ENCODE data around the gene CLCN7. TPM values are rescaled to one million over a fixed set of nuclear protein-coding genes. Genes with fewer than 3 reads are reported as not detected.

The CLCN7 gene
- total RNA-seq, 1 experiment from 2014 or later: 64.0 TPM

- Histone ChIP-seq H3K79me2 (ENCODE audit: insufficient read depth, low read length) (no peaks in the 10 kb centered on the region), H2AFZ (ENCODE audit: low read depth, low read length, poor library complexity, severe bottlenecking) (no peak overlapping the region), H3K36me3 (ENCODE audit: control insufficient read depth in 1 of 2, insufficient read depth in 2 of 2, low read length in 2 of 2) (no peaks in the 10 kb centered on the region), H3K4me1 (ENCODE audit: control insufficient read depth in 1 of 2, insufficient read depth in 2 of 2, low read length in 2 of 2) (no peaks in the 10 kb centered on the region; a peak in 1 of 4 replicates), H3K4me3 (replicated peaks in 1 of 2; ENCODE audit: low read depth in 1 of 2, low read length in 2 of 2) (no peak overlapping the region), H3K9me3 (ENCODE audit: control insufficient read depth in 1 of 2, insufficient read depth in 1 of 2, low read depth in 1 of 2, low read length in 2 of 2) (no peaks in the 10 kb centered on the region), H3K27me3 (ENCODE audit: insufficient read depth, low read length) (no peaks in the 10 kb centered on the region), H4K20me1 (ENCODE audit: insufficient read depth) (no peaks in the 10 kb centered on the region), H3K9me2 (ENCODE audit: insufficient read depth) (no peaks in the 10 kb centered on the region), H3K4me2 (ENCODE audit: low read length) (no peak overlapping the region), H3K9ac (ENCODE audit: low read length) (no peak overlapping the region), H3K27ac (ENCODE audit: low read depth, low read length) (no peak overlapping the region)
- no TSS peak for BruUV-seq (replicated peaks)
- POLR2A ChIA-PET: no interaction called here
- intact Hi-C loops (cut with micrococcal nuclease): no loop called here
- CTCF ChIA-PET: no interaction called here
- RAD21 ChIA-PET (ENCODE audit: low non-redundant PET in 1 of 2, low total read pairs in 2 of 2, uncharacterized antibody in 2 of 2, unreplicated experiment in 2 of 2): no interaction called here
- DNase-seq (ENCODE audit: low read depth, low spot score) (no peak), ATAC-seq (no peak)
- TF ChIP-seq EGR1 (IDR thresholded peaks at IDR 0.05; ENCODE audit: low read depth) (no peak), SP1 (IDR thresholded peaks at IDR 0.05; ENCODE audit: low read depth) (no peak), ZNF274 (IDR thresholded peaks at IDR 0.05; ENCODE audit: low read depth, low read length) (no peak), SRF (IDR thresholded peaks at IDR 0.05; ENCODE audit: low read depth) (no peak), EZH2 (IDR thresholded peaks at IDR 0.05) (no peak), SIN3A (IDR thresholded peaks at IDR 0.05; ENCODE audit: low read depth) (no peak)
Measured at GRCh38 chr16:1485847-1486496, 11.1 kb upstream of the CLCN7 start.

GRCh38 chr16:1481906-1482835, 7.3 kb upstream of the CLCN7 start:
- no peak for TF ChIP-seq SRF (IDR thresholded peaks at IDR 0.05; ENCODE audit: low read depth)
- TF ChIP-seq RAD21 (IDR thresholded peaks at IDR 0.05; ENCODE audit: low read depth): no peak
- TF ChIP-seq SP1 (IDR thresholded peaks at IDR 0.05; ENCODE audit: low read depth): no peak
- TF ChIP-seq CBX3 (IDR thresholded peaks at IDR 0.05; ENCODE audit: low read depth): no peak
- TF ChIP-seq ELF1 (IDR thresholded peaks at IDR 0.05; ENCODE audit: borderline replicate concordance, low read depth): no peak
- no peak for TF ChIP-seq POLR2A (IDR thresholded peaks at IDR 0.05; ENCODE audit: borderline replicate concordance, extremely low read depth, insufficient read depth, insufficient read length)
- TF ChIP-seq TCF7L2 (IDR thresholded peaks at IDR 0.05; ENCODE audit: borderline replicate concordance, extremely low read depth, insufficient read depth, insufficient read length): no peak
- no peak for TF ChIP-seq ZBTB33 (IDR thresholded peaks at IDR 0.05; ENCODE audit: extremely low read depth, insufficient replicate concordance, low read length)
- TF ChIP-seq CEBPB (IDR thresholded peaks at IDR 0.05; ENCODE audit: low read depth): no peak
- Histone ChIP-seq H3K4me3 (replicated peaks in 1 of 2; ENCODE audit: low read depth in 1 of 2, low read length in 2 of 2) (no peak overlapping the region), H3K9ac (ENCODE audit: low read length) (no peak overlapping the region), H3K79me2 (ENCODE audit: insufficient read depth, low read length) (no peaks in the 10 kb centered on the region), H3K4me2 (ENCODE audit: low read length) (no peak overlapping the region), H3K4me1 (ENCODE audit: control insufficient read depth in 1 of 2, insufficient read depth in 2 of 2, low read length in 2 of 2) (no peaks in the 10 kb centered on the region; a peak in 1 of 4 replicates), H2AFZ (ENCODE audit: low read depth, low read length, poor library complexity, severe bottlenecking) (no peak overlapping the region), H3K9me2 (ENCODE audit: insufficient read depth) (no peaks in the 10 kb centered on the region), H3K27me3 (ENCODE audit: insufficient read depth, low read length) (no peaks in the 10 kb centered on the region), H3K9me3 (ENCODE audit: control insufficient read depth in 1 of 2, insufficient read depth in 1 of 2, low read depth in 1 of 2, low read length in 2 of 2) (no peaks in the 10 kb centered on the region), H3K36me3 (ENCODE audit: control insufficient read depth in 1 of 2, insufficient read depth in 2 of 2, low read length in 2 of 2) (no peaks in the 10 kb centered on the region), H4K20me1 (ENCODE audit: insufficient read depth) (no peaks in the 10 kb centered on the region), H3K27ac (ENCODE audit: low read depth, low read length) (no peak overlapping the region)
- BruUV-seq (replicated peaks): no TSS peak
- CTCF ChIA-PET: no interaction called here
- no peak for DNase-seq (ENCODE audit: low read depth, low spot score)
- ATAC-seq: no peak
- POLR2A ChIA-PET: no interaction called here
- RAD21 ChIA-PET (ENCODE audit: low non-redundant PET in 1 of 2, low total read pairs in 2 of 2, uncharacterized antibody in 2 of 2, unreplicated experiment in 2 of 2): no interaction called here
- intact Hi-C loops (cut with micrococcal nuclease): no loop called here
